Stomach (tissue), 9 donors: ENCODE results near the gene DNM1. TPM values are rescaled to one million over a fixed set of nuclear protein-coding genes. Genes with fewer than 3 reads are reported as not detected.
A peak's percentile ranks its signal among the peaks of the same experiment; 100 is the strongest.

Experiments used
- DNase-seq, 2 donors: peaks; one replicate each; pipeline versions ENCODE4 v3.0.0 to v3.0.0-alpha.2; 2013 to 2019
- H3K27ac ChIP-seq, 5 donors: fragments of 200-600 bp in 4 of 5; sonication (generic) in 4 of 5; one replicate each; pipeline ENCODE4 v1.5.1; 2013 to 2019; ENCODE audit warnings: mild to moderate bottlenecking in 1 of 5, moderate library complexity in 1 of 5
- H3K27me3 ChIP-seq, 3 donors: fragments of 200-600 bp; sonication (generic); one replicate each; pipeline ENCODE4 v1.5.1; 2017 to 2019; ENCODE audit warnings: mixed run types in 1 of 3
- H3K36me3 ChIP-seq, 4 donors: fragments of 200-600 bp; sonication (generic); 1 replicate in 3 of 4; 2 replicates in 1 of 4; pipeline ENCODE4 v1.5.1; 2016 to 2019
- H3K4me1 ChIP-seq, 4 donors: fragments of 200-600 bp; sonication (generic); one replicate each; pipeline ENCODE4 v1.5.1; 2016 to 2019
- H3K4me3 ChIP-seq, 4 donors: fragments of 200-600 bp; sonication (generic) in 3 of 4; one replicate each; pipeline ENCODE4 v1.5.1; 2016 to 2019; ENCODE audit warnings: mild to moderate bottlenecking in 1 of 4
- H3K9me3 ChIP-seq, 4 donors: fragments of 200-600 bp; sonication (generic); one replicate each; pipeline ENCODE4 v1.5.1; 2016 to 2019
- EP300 ChIP-seq: sonication (generic); formaldehyde crosslinking; IDR thresholded peaks from one replicate; pipeline ENCODE4 v1.6.1; 2017; ENCODE audit warnings: antibody characterized with exemption
- POLR2A ChIP-seq, 4 donors: fragments of 450-650 bp; IDR thresholded peaks; one replicate each; pipeline ENCODE4 v1.6.1; 2016; ENCODE audit warnings: antibody characterized with exemption in 4 of 4, control low read depth in 2 of 4, mild to moderate bottlenecking in 1 of 4, moderate library complexity in 1 of 4
- POLR2AphosphoS5 ChIP-seq, 3 donors: sonication (generic); formaldehyde crosslinking; IDR thresholded peaks; one replicate each; pipeline ENCODE4 v1.6.1; 2016; ENCODE audit warnings: antibody characterized with exemption in 3 of 3
- WGBS, 5 donors: extraction: QIAGEN DNeasy Blood & Tissue Kit in 3 of 5; methylation state at CpG; one replicate each; pipeline versions ENCODE4 v1.1.5 to v1.1.7; 2013 to 2018; 5-methylcytosine and 5-hydroxymethylcytosine counted together
- intact Hi-C: fragments of 100-400 bp; cut with DNase I; formaldehyde crosslinking; loops from one replicate; pipeline ENCODE4 v1.15.1; 2023; ENCODE audit warnings: low total_unique reads
- polyA plus RNA-seq, 3 donors: library from polyadenylated mRNA; stranded (reverse); fragments of 200-250 nt; gene quantifications; one replicate each; pipeline ENCODE4 v1.2.3, GENCODE V29; 2013
- total RNA-seq, 5 donors: library from RNA; depleted of rRNA; stranded (reverse); fragments of >200 nt; gene quantifications; one replicate each; pipeline versions ENCODE4 v1.1.0 to v1.2.3, GENCODE V29; 2014 to 2016
- TF ChIP-seq, protein P1 (sequence below), 7 experiments: fragments of 450-650 bp in 4 of 7; fragments of 200-600 bp in 3 of 7; sonication (generic) in 3 of 7; IDR thresholded peaks; one replicate each; pipeline ENCODE4 v1.5.1; 2016 to 2019; ENCODE audit warnings: antibody characterized with exemption in 7 of 7, control low read depth in 2 of 7, mild to moderate bottlenecking in 1 of 7
- donor health status: healthy with polysubstance abuse.
- donor health status: Bipolar disorder and iron deficiency.
- donor health status: healthy.

Gene DNM1
- total and polyA plus RNA-seq, 8 donors = 2.3 to 60.8 (median 20.8) TPM

DNA sequence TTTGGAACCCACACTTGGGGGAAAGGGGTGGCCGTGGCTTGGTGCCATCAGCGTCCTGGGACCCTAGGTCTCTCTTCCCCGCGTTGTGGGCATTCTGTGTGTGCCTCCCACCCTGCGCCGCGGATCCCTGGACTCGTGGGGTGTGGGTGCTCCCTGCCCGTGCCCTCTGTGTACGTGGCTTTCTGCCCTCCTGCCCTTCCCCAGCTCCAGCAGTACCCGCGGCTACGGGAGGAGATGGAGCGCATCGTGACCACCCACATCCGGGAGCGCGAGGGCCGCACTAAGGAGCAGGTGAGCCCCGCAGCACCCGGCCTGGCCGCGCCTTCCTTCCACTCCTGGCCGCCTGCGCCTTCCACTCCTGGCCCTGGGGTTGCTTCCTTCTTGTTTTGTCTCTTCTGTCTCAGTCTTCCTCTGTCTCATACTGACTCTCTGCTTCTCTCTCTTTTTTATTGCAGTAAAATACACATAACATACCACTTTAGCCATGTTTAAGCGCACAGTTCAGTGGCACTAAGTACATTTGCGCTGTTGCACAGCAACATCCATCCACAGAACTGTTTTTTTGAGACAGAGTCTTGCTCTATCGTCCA lies 30.7 kb downstream of the DNM1 start:
- no peaks in the 10 kb centered on the region for H3K36me3 ChIP-seq
- WGBS, 5 donors = 81 to 88% (median 83%) methylated on average over 22 to 28 of the region's 28 CpGs
- no peaks in the 10 kb centered on the region for H3K4me1 ChIP-seq
- TF ChIP-seq, protein P1, sequence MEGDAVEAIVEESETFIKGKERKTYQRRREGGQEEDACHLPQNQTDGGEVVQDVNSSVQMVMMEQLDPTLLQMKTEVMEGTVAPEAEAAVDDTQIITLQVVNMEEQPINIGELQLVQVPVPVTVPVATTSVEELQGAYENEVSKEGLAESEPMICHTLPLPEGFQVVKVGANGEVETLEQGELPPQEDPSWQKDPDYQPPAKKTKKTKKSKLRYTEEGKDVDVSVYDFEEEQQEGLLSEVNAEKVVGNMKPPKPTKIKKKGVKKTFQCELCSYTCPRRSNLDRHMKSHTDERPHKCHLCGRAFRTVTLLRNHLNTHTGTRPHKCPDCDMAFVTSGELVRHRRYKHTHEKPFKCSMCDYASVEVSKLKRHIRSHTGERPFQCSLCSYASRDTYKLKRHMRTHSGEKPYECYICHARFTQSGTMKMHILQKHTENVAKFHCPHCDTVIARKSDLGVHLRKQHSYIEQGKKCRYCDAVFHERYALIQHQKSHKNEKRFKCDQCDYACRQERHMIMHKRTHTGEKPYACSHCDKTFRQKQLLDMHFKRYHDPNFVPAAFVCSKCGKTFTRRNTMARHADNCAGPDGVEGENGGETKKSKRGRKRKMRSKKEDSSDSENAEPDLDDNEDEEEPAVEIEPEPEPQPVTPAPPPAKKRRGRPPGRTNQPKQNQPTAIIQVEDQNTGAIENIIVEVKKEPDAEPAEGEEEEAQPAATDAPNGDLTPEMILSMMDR (IDR thresholded peaks at IDR 0.05) = no peak
- TF ChIP-seq POLR2AphosphoS5 (IDR thresholded peaks at IDR 0.05) = no peak
- TF ChIP-seq POLR2A (IDR thresholded peaks at IDR 0.05) = no peak
- no peak for TF ChIP-seq EP300
- no peak overlapping the region for H3K27ac ChIP-seq
- no peaks in the 10 kb centered on the region for H3K27me3 ChIP-seq
- DNase-seq = no peak
- no peaks in the 10 kb centered on the region for H3K9me3 ChIP-seq
- intact Hi-C loops = no loop called here
- H3K4me3 ChIP-seq = no peak overlapping the region

DNA sequence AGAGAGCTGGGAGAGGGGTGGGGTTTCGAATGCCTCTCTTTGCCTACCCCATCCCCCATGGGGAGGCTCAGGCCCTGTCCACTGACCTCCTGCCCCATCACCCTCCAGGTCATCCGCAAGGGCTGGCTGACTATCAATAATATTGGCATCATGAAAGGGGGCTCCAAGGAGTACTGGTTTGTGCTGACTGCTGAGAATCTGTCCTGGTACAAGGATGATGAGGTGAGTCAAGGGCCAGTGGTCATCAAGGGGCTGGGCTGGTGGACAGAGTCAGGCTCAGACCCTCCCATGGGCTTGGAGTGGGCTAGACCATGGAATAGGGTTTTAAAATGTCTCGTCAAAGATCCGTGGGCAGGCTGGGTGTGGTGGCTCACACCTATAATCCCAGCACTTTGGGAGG lies 38.9 kb downstream of the DNM1 start:
- Histone ChIP-seq H3K4me1 (peaks cover 6 to 23% (median 18%) of the 10 kb centered on the region in 4 donors), H3K9me3 (no peaks in the 10 kb centered on the region), H3K4me3 (no peak overlapping the region), H3K27me3 (peaks cover 0 to 31% (median 10%) of the 10 kb centered on the region in 3 donors), H3K27ac (peak overlapping the region in 2 of 5 donors; percentile 8 to 73), H3K36me3 (peaks cover 0 to 5% (median 0%) of the 10 kb centered on the region in 4 donors)
- TF ChIP-seq EP300 (no peak), POLR2AphosphoS5 (IDR thresholded peaks at IDR 0.05) (no peak), POLR2A (IDR thresholded peaks at IDR 0.05) (no peak)
- TF ChIP-seq, protein P1 (IDR thresholded peaks at IDR 0.05) = no peak
- intact Hi-C loops = no loop called here
- DNase-seq = no peak
- 80 to 92% (median 85%) methylated on average over 4 of the region's 4 CpGs for whole genome bisulfite sequencing, 5 donors

DNA sequence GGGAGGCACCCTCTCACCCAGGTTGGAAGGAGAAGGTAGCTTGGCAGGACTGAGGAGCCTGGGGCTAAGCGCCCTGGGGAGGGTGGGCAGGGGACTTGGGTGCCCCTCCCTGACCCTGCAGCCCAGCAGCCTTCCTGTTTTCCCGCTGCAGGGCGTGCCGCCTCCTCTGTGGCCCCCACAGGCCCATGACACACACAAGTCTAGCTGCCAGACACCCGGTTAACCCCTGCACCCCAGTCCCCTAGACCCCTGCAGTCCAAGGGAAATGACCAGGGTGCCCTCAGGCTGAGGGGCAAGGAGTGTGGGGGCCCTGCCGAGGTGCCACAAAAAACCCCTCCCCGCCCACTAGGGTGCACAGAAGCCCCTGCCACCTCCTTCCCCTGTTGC lies 39.6 kb downstream of the DNM1 start:
- WGBS, 5 donors = 47 to 62% (median 57%) methylated on average over 3 to 7 of the region's 7 CpGs
- TF ChIP-seq POLR2A (IDR thresholded peaks at IDR 0.05) (no peak), POLR2AphosphoS5 (IDR thresholded peaks at IDR 0.05) (no peak), EP300 (no peak)
- TF ChIP-seq, protein P1 (IDR thresholded peaks at IDR 0.05) = no peak
- H3K27me3 ChIP-seq = peaks cover 0 to 31% (median 10%) of the 10 kb centered on the region in 3 donors
- peaks cover 6 to 23% (median 18%) of the 10 kb centered on the region in 4 donors for H3K4me1 ChIP-seq
- peak overlapping the region in 3 of 5 donors; percentile 8 to 73 (median 69) for H3K27ac ChIP-seq
- no peak overlapping the region for H3K4me3 ChIP-seq
- peak in 1 of 2 donors; percentile 60 for DNase-seq
- H3K36me3 ChIP-seq = peaks cover 0 to 5% (median 0%) of the 10 kb centered on the region in 4 donors
- intact Hi-C loops = no loop called here
- H3K9me3 ChIP-seq = no peaks in the 10 kb centered on the region

DNA sequence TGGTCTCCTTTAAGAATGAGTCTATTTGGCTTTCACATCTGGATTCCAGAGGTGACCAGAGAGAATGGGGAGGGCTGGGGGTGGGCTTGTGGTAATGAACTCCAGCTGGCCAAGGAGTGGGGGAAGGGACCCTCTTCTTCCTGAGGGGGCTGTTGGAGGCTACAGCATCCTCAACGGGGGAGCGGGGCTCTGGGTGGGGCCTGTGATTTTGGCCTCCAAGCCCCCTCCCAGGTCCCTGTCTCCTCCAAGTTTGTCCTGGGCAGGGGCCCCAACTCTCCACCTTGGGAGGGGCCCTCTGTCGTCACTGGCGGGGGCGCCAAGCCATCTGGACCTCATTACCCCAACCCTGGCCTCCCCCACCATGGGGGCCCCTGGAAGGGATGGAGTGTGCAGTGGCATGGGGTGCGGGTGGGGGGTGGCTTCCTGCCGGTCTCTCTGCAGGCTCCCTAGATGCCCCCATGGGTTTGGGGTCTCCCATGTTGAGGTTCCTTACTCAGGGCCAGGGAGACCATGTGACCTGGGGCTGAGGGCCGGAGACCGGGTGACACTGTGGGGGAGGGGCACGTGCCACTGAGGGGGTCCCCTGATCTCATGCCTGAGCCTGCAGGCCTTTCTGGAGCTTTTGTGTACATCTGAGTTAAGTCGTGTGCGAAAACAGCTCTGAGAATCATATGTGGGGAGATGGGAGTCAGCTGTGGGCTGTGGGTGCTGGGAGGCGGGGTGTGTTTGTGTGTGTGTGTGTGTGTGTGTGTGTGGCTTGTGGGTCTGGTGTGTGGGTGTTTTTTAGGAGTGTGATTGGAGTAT lies 40.2 kb downstream of the DNM1 start:
- Histone ChIP-seq H3K27ac (peak overlapping the region in 4 of 5 donors; percentile 8 to 73 (median 48)), H3K36me3 (peaks cover 0 to 5% (median 0%) of the 10 kb centered on the region in 4 donors), H3K27me3 (peaks cover 0 to 31% (median 10%) of the 10 kb centered on the region in 3 donors), H3K9me3 (no peaks in the 10 kb centered on the region), H3K4me3 (peak overlapping the region in 2 of 4 donors; percentile 29 to 30), H3K4me1 (peaks cover 6 to 23% (median 18%) of the 10 kb centered on the region in 4 donors)
- DNase-seq = peak in 1 of 2 donors; percentile 86
- intact Hi-C loops = no loop called here
- WGBS, 5 donors = 39 to 62% (median 59%) methylated on average over 6 to 13 of the region's 13 CpGs
- no peak for TF ChIP-seq EP300
- TF ChIP-seq, protein P1 (IDR thresholded peaks at IDR 0.05) = no peak
- no peak for TF ChIP-seq POLR2A (IDR thresholded peaks at IDR 0.05)
- no peak for TF ChIP-seq POLR2AphosphoS5 (IDR thresholded peaks at IDR 0.05)
